CD4-positive, alpha-beta T cell (primary cell): Measurements from ENCODE around the gene FRA10AC1. TPM values are rescaled to one million over a fixed set of nuclear protein-coding genes. Genes with fewer than 3 reads are reported as not detected.

Source experiments
- ATAC-seq: fragments of 200-7000 bp; cut with Tn5 transposase; one replicate; pipeline ENCODE4 v1.10.0; 2022; ENCODE audit warnings: mild to moderate bottlenecking; ENCODE audit not compliant: poor library complexity
- CTCF ChIA-PET: fragments of 350-600 bp; sonication (Branson Sonifier 250); formaldehyde crosslinking; loops from one replicate; lab custom pipeline; 2021; ENCODE audit warnings: antibody characterized with exemption, inconsistent platforms; lab: Charles Lee
- POLR2A ChIA-PET: fragments of 350-600 bp; sonication (Branson Sonifier 250); formaldehyde crosslinking; loops from one replicate; lab custom pipeline; 2021; ENCODE audit warnings: antibody characterized with exemption, inconsistent platforms; lab: Charles Lee
- DNase-seq, 14 experiments: peaks; one replicate each; pipeline ENCODE4 v3.0.0-alpha.2; 2013 to 2020; ENCODE audit warnings: mixed read lengths in 2 of 14
- H3K27ac ChIP-seq, 2 donors: one replicate each; pipeline versions ENCODE4 v1.5.1 to v1.7.0; 2013; ENCODE audit warnings: low read length in 2 of 2, low read depth in 1 of 2, mild to moderate bottlenecking in 1 of 2
- H3K27me3 ChIP-seq, 2 experiments: 1 replicate in 1 of 2; 2 replicates in 1 of 2; pipeline versions ENCODE4 v1.6.1 to v1.7.0; 2013; ENCODE audit warnings: low read length in 2 of 2, control low read depth in 1 of 2, mild to moderate bottlenecking in 1 of 2, moderate library complexity in 1 of 2; ENCODE audit not compliant: insufficient read depth in 2 of 2, control insufficient read depth in 1 of 2
- H3K36me3 ChIP-seq: one replicate; pipeline ENCODE4 v1.6.1; 2013; ENCODE audit warnings: low read length, control low read depth; ENCODE audit not compliant: insufficient read depth
- H3K4me1 ChIP-seq: one replicate; pipeline ENCODE4 v1.6.1; 2013; ENCODE audit warnings: low read length, control low read depth; ENCODE audit not compliant: insufficient read depth
- H3K4me3 ChIP-seq: one replicate; pipeline ENCODE4 v1.5.1; 2013; ENCODE audit warnings: mild to moderate bottlenecking, low read length, moderate library complexity
- H3K9me3 ChIP-seq, 2 experiments: 1 replicate in 1 of 2; 2 replicates in 1 of 2; pipeline versions ENCODE4 v1.6.1 to v1.7.0; 2013; ENCODE audit warnings: low read length in 2 of 2, mild to moderate bottlenecking in 2 of 2, control low read depth in 1 of 2, moderate library complexity in 1 of 2; ENCODE audit not compliant: control insufficient read depth in 1 of 2, insufficient read depth in 1 of 2
- H3K27ac Mint-ChIP-seq: one replicate; pipeline ENCODE4 v1.8.0; 2020; ENCODE audit warnings: mixed read lengths
- H3K27me3 Mint-ChIP-seq: one replicate; pipeline ENCODE4 v1.8.0; 2021; ENCODE audit warnings: mixed read lengths
- H3K36me3 Mint-ChIP-seq: one replicate; pipeline ENCODE4 v1.8.0; 2021; ENCODE audit warnings: low read depth, mixed read lengths
- H3K4me1 Mint-ChIP-seq: one replicate; pipeline ENCODE4 v1.8.0; 2021; ENCODE audit warnings: low read depth, mixed read lengths
- H3K4me3 Mint-ChIP-seq: one replicate; pipeline ENCODE4 v1.8.0; 2020; ENCODE audit warnings: mild to moderate bottlenecking, mixed read lengths
- H3K9me3 Mint-ChIP-seq: one replicate; pipeline ENCODE4 v1.8.0; 2020; ENCODE audit warnings: mixed read lengths
- intact Hi-C, 2 experiments: fragments of 100-400 bp; cut with DNase I in 1 of 2; cut with micrococcal nuclease in 1 of 2; formaldehyde crosslinking; loops; one replicate each; pipeline versions ENCODE4 v1.15.1 to v1.9.0; 2023 to 2025; cut with DNase I, micrococcal nuclease
- total RNA-seq, 174 experiments: library from RNA in 2 of 174; stranded (reverse) in 2 of 174; gene quantifications; one replicate each; pipeline ENCODE4 v1.2.3 and lab custom pipeline; 2021 to 2026
- TF ChIP-seq, protein P1 (sequence below): fragments of 200-600 bp; IDR thresholded peaks from one replicate; pipeline ENCODE4 v1.8.0; 2022; ENCODE audit warnings: antibody characterized with exemption, mild to moderate bottlenecking

The FRA10AC1 gene
- total RNA-seq, 2 experiments from 2014 or later, result 10.0 to 10.3 TPM

- H3K9me3 ChIP-seq, result no peaks in the 10 kb centered on the region
- H3K36me3 ChIP-seq, result no peaks in the 10 kb centered on the region
- ATAC-seq (no peak), DNase-seq (no peak)
- ChIA-PET CTCF (no interaction called here), POLR2A (no interaction called here)
- no peak overlapping the region for H3K4me3 ChIP-seq
- Mint-ChIP-seq H3K36me3 (no peaks in the 10 kb centered on the region), H3K4me1 (no peaks in the 10 kb centered on the region), H3K27me3 (peaks cover 63% of the 10 kb centered on the region), H3K4me3 (no peak overlapping the region), H3K27ac (no peak overlapping the region), H3K9me3 (no peaks in the 10 kb centered on the region)
- no peaks in the 10 kb centered on the region for H3K4me1 ChIP-seq
- H3K27ac ChIP-seq, result no peak overlapping the region
- intact Hi-C loops, result no loop called here
- peaks cover 7 to 20% of the 10 kb centered on the region in 2 experiments for H3K27me3 ChIP-seq
- TF ChIP-seq, protein P1, sequence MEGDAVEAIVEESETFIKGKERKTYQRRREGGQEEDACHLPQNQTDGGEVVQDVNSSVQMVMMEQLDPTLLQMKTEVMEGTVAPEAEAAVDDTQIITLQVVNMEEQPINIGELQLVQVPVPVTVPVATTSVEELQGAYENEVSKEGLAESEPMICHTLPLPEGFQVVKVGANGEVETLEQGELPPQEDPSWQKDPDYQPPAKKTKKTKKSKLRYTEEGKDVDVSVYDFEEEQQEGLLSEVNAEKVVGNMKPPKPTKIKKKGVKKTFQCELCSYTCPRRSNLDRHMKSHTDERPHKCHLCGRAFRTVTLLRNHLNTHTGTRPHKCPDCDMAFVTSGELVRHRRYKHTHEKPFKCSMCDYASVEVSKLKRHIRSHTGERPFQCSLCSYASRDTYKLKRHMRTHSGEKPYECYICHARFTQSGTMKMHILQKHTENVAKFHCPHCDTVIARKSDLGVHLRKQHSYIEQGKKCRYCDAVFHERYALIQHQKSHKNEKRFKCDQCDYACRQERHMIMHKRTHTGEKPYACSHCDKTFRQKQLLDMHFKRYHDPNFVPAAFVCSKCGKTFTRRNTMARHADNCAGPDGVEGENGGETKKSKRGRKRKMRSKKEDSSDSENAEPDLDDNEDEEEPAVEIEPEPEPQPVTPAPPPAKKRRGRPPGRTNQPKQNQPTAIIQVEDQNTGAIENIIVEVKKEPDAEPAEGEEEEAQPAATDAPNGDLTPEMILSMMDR, result no peak
Observed at GRCh38 chr10:93723153-93723552, 20.8 kb upstream of the FRA10AC1 start.

- Mint-ChIP-seq H3K4me3 (no peak overlapping the region), H3K9me3 (no peaks in the 10 kb centered on the region), H3K4me1 (no peaks in the 10 kb centered on the region), H3K27ac (no peak overlapping the region), H3K27me3 (peaks cover 62% of the 10 kb centered on the region), H3K36me3 (no peaks in the 10 kb centered on the region)
- intact Hi-C loops, result no loop called here
- TF ChIP-seq, protein P1, result no peak
- no peaks in the 10 kb centered on the region for H3K36me3 ChIP-seq
- no peaks in the 10 kb centered on the region for H3K9me3 ChIP-seq
- POLR2A ChIA-PET, result no interaction called here
- DNase-seq (no peak), ATAC-seq (no peak)
- no peak overlapping the region for H3K27ac ChIP-seq
- peaks cover 3 to 20% of the 10 kb centered on the region in 2 experiments for H3K27me3 ChIP-seq
- no peaks in the 10 kb centered on the region for H3K4me1 ChIP-seq
- H3K4me3 ChIP-seq, result no peak overlapping the region
- CTCF ChIA-PET, result no interaction called here
Observed at GRCh38 chr10:93722550-93722949, 20.2 kb upstream of the FRA10AC1 start.

GRCh38 chr10:93719901-93720300 is 17.5 kb upstream of the FRA10AC1 start:
- peaks cover 45% of the 10 kb centered on the region for H3K27me3 Mint-ChIP-seq
- TF ChIP-seq, protein P1, result no peak
- no peak overlapping the region for H3K27ac Mint-ChIP-seq
- H3K27ac ChIP-seq, result no peak overlapping the region
- POLR2A ChIA-PET, result no interaction called here
- no peaks in the 10 kb centered on the region for H3K36me3 ChIP-seq
- ATAC-seq (no peak), DNase-seq (no peak)
- H3K36me3 Mint-ChIP-seq, result no peaks in the 10 kb centered on the region
- H3K9me3 Mint-ChIP-seq, result no peaks in the 10 kb centered on the region
- H3K9me3 ChIP-seq, result no peaks in the 10 kb centered on the region
- H3K4me1 Mint-ChIP-seq, result no peaks in the 10 kb centered on the region
- CTCF ChIA-PET, result no interaction called here
- no peaks in the 10 kb centered on the region for H3K4me1 ChIP-seq
- no peak overlapping the region for H3K4me3 ChIP-seq
- intact Hi-C loops, result no loop called here
- H3K4me3 Mint-ChIP-seq, result no peak overlapping the region
- peaks cover 0 to 7% of the 10 kb centered on the region in 2 experiments for H3K27me3 ChIP-seq
